ENCODE results near the gene TMEM161B. TPM values are rescaled to one million over a fixed set of nuclear protein-coding genes. Genes with fewer than 3 reads are reported as not detected.

The TMEM161B gene
- total RNA-seq, 4 donors from 2014 or later = 20.5 to 35.7 (median 24.1) TPM

DNA sequence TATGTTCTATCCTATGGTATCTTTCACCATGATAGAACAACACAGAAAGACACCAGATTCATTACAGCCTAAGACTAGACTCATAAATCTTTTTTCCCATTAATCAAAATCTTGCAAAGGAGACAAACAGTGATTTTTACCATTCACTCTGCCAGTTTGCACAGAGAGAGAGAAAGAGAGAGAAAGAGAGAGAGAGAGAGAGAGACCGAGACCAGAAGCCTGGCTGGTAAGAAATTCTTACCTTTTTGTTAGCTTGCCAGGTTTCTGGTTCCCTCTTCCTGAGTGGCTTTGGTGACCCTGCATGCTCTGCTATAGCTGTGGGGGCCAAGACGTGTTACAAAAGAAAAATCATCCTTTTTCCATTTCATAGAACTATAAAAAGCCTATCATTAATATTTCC is 18.6 kb downstream of the TMEM161B start:
- Histone ChIP-seq H3K27ac (no peak overlapping the region), H3K4me1 (no peaks in the 10 kb centered on the region), H3K27me3 (no peaks in the 10 kb centered on the region), H3K36me3 (no peaks in the 10 kb centered on the region), H3K4me3 (replicated peaks in 1 of 3) (no peak overlapping the region), H3K9me3 (no peaks in the 10 kb centered on the region)
- DNase-seq = no peak
- WGBS, 2 donors = 84 to 90% methylated on average over 2 of the region's 2 CpGs
- no peak for TF ChIP-seq POLR2A (IDR thresholded peaks at IDR 0.05)
- TF ChIP-seq, protein P1, sequence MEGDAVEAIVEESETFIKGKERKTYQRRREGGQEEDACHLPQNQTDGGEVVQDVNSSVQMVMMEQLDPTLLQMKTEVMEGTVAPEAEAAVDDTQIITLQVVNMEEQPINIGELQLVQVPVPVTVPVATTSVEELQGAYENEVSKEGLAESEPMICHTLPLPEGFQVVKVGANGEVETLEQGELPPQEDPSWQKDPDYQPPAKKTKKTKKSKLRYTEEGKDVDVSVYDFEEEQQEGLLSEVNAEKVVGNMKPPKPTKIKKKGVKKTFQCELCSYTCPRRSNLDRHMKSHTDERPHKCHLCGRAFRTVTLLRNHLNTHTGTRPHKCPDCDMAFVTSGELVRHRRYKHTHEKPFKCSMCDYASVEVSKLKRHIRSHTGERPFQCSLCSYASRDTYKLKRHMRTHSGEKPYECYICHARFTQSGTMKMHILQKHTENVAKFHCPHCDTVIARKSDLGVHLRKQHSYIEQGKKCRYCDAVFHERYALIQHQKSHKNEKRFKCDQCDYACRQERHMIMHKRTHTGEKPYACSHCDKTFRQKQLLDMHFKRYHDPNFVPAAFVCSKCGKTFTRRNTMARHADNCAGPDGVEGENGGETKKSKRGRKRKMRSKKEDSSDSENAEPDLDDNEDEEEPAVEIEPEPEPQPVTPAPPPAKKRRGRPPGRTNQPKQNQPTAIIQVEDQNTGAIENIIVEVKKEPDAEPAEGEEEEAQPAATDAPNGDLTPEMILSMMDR (IDR thresholded peaks at IDR 0.05) = no peak
- intact Hi-C loops (cut with DNase I) = no loop called here

DNA sequence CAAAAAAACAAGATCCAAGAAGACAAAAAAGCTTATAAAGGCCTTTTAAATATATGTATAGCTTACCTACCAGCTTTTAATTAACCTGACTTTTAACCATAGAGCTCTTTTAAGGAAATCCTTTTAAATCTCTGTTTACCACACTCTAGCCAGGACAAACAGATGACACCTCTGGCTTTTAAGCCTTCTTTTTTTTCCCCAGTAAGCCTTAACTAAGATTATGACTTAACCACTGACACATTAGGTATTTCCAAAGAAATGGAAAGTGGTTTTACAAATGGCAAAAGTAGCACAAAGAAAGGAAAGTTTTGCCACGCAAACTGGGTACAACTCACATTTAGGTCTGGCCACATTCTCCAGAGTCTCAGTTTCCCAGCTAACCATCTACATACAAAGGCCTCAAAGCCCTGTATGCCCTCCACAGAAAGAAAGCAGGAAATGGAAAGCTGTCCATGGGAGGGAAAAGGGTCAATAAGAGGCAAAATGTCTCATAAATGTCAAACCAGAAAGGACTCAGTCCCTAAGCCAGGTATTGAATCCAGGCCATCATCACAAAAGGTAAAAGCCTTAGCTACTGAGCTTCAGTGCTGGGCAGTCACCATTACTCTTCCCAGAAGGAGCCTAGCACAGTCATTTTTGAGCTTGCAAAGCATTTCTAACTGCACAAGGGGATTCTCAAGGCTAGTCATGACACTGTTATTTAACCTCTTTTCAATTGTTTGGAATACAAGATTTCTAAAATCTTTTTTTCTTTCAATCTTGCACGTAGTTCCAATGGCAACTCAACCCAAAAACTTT is 19.7 kb downstream of the TMEM161B start:
- intact Hi-C loops (cut with DNase I) = no loop called here
- Histone ChIP-seq H3K27me3 (no peaks in the 10 kb centered on the region), H3K9me3 (no peaks in the 10 kb centered on the region), H3K36me3 (no peaks in the 10 kb centered on the region), H3K4me1 (no peaks in the 10 kb centered on the region), H3K27ac (no peak overlapping the region), H3K4me3 (replicated peaks in 1 of 3) (no peak overlapping the region)
- DNase-seq = no peak
- TF ChIP-seq, protein P1 (IDR thresholded peaks at IDR 0.05) = no peak
- no peak for TF ChIP-seq POLR2A (IDR thresholded peaks at IDR 0.05)
- 93 to 96% methylated on average over 2 of the region's 2 CpGs for WGBS, 2 donors

DNA sequence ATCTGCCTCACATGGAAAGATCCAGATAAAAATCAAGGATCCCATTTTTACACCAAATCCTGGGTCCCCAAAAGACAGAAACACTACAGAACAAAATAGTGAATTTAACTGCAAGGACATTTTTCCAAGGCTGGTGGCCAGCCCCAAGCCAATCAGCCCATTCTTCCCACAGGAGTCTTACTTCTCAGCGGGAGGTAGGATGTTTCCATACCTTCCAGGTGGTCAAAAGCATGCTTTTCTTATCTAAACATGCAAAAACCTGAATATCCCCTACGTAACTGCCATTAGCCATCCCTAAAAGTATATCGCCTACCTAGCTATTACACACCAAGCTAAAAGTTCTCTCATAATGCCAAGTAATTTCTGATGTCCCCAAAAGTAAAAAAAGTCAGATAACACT is 20.6 kb downstream of the TMEM161B start:
- no peak for DNase-seq
- no peak overlapping the region for H3K4me3 ChIP-seq (replicated peaks in 1 of 3)
- WGBS, 2 donors = 84 to 89% methylated on average over 3 of the region's 3 CpGs
- no peak overlapping the region for H3K27ac ChIP-seq
- no peaks in the 10 kb centered on the region for H3K4me1 ChIP-seq
- H3K36me3 ChIP-seq = no peaks in the 10 kb centered on the region
- no peaks in the 10 kb centered on the region for H3K9me3 ChIP-seq
- H3K27me3 ChIP-seq = no peaks in the 10 kb centered on the region
- intact Hi-C loops (cut with DNase I) = no loop called here
- TF ChIP-seq POLR2A (IDR thresholded peaks at IDR 0.05) = no peak
- TF ChIP-seq, protein P1 (IDR thresholded peaks at IDR 0.05) = no peak

DNA sequence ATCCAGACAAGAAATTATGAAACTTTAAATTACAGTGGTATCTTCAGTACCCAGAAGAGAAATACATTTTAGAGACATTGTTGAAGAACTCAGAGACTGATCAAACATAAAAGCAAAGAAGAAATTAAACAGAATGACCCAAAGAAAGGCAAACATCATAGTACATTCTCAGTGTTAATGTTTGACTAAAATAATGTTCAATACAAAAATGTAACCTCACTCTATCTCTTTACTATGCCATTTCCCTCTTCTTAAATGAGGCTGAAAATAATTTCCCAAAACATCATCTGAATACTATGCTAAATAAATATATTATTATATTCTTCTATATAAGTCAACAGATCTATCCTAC is 22.8 kb downstream of the TMEM161B start:
- TF ChIP-seq, protein P1 (IDR thresholded peaks at IDR 0.05) = no peak
- no peak for TF ChIP-seq POLR2A (IDR thresholded peaks at IDR 0.05)
- Histone ChIP-seq H3K27ac (no peak overlapping the region), H3K9me3 (no peaks in the 10 kb centered on the region), H3K36me3 (no peaks in the 10 kb centered on the region), H3K4me1 (no peaks in the 10 kb centered on the region), H3K27me3 (no peaks in the 10 kb centered on the region), H3K4me3 (replicated peaks in 1 of 3) (no peak overlapping the region)
- no peak for DNase-seq
- intact Hi-C loops (cut with DNase I) = no loop called here

DNA sequence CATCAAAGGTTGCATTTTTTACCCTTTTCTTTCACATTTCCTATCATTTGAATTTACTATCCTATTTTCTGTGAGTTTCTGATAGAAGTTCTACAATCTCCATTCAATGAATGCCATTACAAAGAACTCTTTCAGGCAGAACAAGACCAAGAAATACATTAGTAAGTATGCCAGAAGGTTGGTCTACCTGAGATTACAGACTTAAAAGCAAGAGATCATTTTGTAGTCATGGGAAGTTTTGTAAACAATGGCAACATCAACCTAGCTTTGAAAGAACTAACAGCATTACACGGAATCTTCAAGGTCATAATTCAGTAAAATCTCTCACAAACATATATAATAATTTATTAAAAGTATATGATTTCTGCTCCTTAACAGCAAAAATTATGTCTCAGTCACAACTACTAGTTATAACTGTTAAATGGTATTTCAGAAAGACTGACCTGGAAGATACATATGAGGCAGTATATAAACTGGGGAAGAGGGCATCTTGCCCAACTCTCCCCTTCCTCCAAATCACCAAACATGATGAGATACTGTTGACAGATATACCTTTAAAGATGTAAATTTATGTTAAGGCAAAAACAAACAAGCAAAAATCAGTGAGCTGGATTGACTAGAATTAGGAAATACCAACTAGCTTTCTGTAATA is 23.3 kb downstream of the TMEM161B start:
- no peaks in the 10 kb centered on the region for H3K9me3 ChIP-seq
- no peak for TF ChIP-seq POLR2A (IDR thresholded peaks at IDR 0.05)
- TF ChIP-seq, protein P1 (IDR thresholded peaks at IDR 0.05) = no peak
- intact Hi-C loops (cut with DNase I) = no loop called here
- no peaks in the 10 kb centered on the region for H3K27me3 ChIP-seq
- H3K27ac ChIP-seq = no peak overlapping the region
- DNase-seq = no peak
- H3K4me1 ChIP-seq = no peaks in the 10 kb centered on the region
- WGBS, 2 donors = 89 to 93% methylated on average over 1 of the region's 1 CpG
- H3K36me3 ChIP-seq = no peaks in the 10 kb centered on the region
- no peak overlapping the region for H3K4me3 ChIP-seq (replicated peaks in 1 of 3)
